ENCODE measurements around the gene A3GALT2. TPM values are rescaled to one million over a fixed set of nuclear protein-coding genes. Genes with fewer than 3 reads are reported as not detected.

Gene A3GALT2
- total and polyA plus RNA-seq, 9 donors: not detected

DNA sequence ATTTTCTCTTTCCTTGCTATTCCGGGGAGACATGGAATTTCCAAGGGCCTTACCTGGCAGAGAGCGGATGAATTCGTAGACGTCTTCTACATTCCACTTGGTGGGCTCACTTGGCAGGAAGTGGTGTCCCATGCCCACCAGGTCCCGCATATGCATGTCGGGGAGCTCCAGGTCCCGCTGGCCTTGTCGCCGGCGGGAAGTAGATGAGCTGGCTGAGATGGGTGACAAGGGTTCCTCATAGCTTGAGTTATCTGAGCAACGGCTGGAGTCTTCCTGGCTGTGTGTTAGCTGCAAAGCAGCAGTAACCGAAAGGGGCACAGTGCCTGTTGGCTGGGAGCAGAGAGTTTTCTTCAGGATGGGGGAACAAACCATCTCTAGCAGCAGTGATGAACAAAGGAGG lies 7.9 kb upstream of the A3GALT2 start:
- WGBS, 3 donors: 91% methylated on average over 12 of the region's 12 CpGs
- no peaks in the 10 kb centered on the region for H3K27me3 ChIP-seq
- intact Hi-C loops (cut with DNase I): no loop called here
- H3K9me3 ChIP-seq: no peaks in the 10 kb centered on the region
- H3K4me3 ChIP-seq: no peak overlapping the region
- DNase-seq: peak in 2 of 5 donors; percentile 9 to 23
- no peak overlapping the region for H3K27ac ChIP-seq
- TF ChIP-seq EP300 (IDR thresholded peaks at IDR 0.05) (no peak), POLR2A (IDR thresholded peaks at IDR 0.05) (no peak)
- TF ChIP-seq, protein P1, sequence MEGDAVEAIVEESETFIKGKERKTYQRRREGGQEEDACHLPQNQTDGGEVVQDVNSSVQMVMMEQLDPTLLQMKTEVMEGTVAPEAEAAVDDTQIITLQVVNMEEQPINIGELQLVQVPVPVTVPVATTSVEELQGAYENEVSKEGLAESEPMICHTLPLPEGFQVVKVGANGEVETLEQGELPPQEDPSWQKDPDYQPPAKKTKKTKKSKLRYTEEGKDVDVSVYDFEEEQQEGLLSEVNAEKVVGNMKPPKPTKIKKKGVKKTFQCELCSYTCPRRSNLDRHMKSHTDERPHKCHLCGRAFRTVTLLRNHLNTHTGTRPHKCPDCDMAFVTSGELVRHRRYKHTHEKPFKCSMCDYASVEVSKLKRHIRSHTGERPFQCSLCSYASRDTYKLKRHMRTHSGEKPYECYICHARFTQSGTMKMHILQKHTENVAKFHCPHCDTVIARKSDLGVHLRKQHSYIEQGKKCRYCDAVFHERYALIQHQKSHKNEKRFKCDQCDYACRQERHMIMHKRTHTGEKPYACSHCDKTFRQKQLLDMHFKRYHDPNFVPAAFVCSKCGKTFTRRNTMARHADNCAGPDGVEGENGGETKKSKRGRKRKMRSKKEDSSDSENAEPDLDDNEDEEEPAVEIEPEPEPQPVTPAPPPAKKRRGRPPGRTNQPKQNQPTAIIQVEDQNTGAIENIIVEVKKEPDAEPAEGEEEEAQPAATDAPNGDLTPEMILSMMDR (IDR thresholded peaks at IDR 0.05): no peak
- H3K4me1 ChIP-seq (ENCODE audit: insufficient read depth): peaks cover 4% of the 10 kb centered on the region
- no peaks in the 10 kb centered on the region for H3K36me3 ChIP-seq

DNA sequence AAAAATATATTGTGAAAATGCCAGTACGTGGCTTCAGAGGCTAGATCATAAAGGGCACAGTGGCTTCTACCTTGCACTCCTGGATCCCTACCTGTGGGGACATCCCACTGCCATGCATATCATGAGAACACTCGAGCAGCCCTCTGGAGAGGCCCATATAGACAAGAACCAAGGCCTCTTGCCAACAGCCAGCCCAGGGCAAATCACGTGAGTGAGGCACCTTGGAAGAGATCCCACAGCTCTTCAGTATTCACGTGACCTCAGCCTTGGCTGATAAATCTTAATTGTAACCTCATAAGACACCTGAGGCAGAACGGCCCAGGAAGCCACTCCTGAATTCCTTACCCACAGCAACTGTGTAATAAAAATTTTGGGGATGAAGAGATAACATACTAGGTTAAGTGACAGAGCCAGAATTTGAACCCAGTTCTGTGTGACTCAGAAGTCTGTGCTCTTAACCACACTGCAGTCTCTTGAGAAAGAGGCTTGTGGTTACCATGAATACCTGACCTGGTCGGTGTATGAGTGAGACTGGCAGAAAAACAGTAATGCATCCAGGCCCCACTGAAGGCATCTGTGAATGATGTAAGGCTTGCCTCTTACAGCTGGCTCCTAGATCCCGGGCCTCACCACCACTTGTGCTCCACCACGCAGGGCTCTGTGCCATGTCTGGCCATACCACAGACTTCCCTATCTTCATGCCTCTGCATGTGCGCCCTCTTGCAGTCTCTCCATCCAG lies 6.9 kb upstream of the A3GALT2 start:
- 38 to 45% (median 42%) methylated on average over 9 of the region's 9 CpGs for WGBS, 3 donors
- Histone ChIP-seq H3K4me1 (ENCODE audit: insufficient read depth) (peaks cover 3% of the 10 kb centered on the region), H3K27me3 (no peaks in the 10 kb centered on the region), H3K9me3 (no peaks in the 10 kb centered on the region), H3K27ac (no peak overlapping the region), H3K36me3 (no peaks in the 10 kb centered on the region), H3K4me3 (no peak overlapping the region)
- intact Hi-C loops (cut with DNase I): no loop called here
- DNase-seq: peak in 4 of 5 donors; percentile 45 to 56 (median 52)
- TF ChIP-seq, protein P1 (IDR thresholded peaks at IDR 0.05): no peak
- TF ChIP-seq EP300 (IDR thresholded peaks at IDR 0.05): no peak
- no peak for TF ChIP-seq POLR2A (IDR thresholded peaks at IDR 0.05)

DNA sequence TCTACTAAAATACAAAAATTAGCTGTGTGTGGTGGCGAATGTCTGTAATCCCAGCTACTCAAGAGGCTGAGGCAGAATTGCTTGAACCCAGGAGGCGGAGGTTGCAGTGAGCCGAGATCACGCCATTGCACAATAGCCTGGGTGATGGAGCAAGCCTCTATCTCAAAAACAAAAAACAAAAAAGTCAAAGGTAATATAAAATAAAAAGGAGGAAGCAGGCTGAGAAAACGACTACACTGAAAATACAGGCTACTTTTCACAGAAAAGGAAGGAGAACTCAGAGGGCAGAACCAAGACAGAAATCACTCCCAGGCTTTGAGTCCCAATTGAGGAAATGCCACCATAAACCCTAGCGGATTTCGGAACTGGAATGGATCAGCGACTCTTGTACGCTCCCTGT lies 5.9 kb upstream of the A3GALT2 start:
- Histone ChIP-seq H3K36me3 (no peaks in the 10 kb centered on the region), H3K27me3 (no peaks in the 10 kb centered on the region), H3K4me1 (ENCODE audit: insufficient read depth) (peaks cover 3% of the 10 kb centered on the region), H3K9me3 (no peaks in the 10 kb centered on the region), H3K27ac (no peak overlapping the region), H3K4me3 (no peak overlapping the region)
- no peak for TF ChIP-seq EP300 (IDR thresholded peaks at IDR 0.05)
- TF ChIP-seq POLR2A (IDR thresholded peaks at IDR 0.05): no peak
- TF ChIP-seq, protein P1 (IDR thresholded peaks at IDR 0.05): no peak
- intact Hi-C loops (cut with DNase I): no loop called here
- WGBS, 3 donors: 58 to 72% (median 63%) methylated on average over 9 of the region's 9 CpGs
- peak in 2 of 5 donors; percentile 44 to 69 for DNase-seq

DNA sequence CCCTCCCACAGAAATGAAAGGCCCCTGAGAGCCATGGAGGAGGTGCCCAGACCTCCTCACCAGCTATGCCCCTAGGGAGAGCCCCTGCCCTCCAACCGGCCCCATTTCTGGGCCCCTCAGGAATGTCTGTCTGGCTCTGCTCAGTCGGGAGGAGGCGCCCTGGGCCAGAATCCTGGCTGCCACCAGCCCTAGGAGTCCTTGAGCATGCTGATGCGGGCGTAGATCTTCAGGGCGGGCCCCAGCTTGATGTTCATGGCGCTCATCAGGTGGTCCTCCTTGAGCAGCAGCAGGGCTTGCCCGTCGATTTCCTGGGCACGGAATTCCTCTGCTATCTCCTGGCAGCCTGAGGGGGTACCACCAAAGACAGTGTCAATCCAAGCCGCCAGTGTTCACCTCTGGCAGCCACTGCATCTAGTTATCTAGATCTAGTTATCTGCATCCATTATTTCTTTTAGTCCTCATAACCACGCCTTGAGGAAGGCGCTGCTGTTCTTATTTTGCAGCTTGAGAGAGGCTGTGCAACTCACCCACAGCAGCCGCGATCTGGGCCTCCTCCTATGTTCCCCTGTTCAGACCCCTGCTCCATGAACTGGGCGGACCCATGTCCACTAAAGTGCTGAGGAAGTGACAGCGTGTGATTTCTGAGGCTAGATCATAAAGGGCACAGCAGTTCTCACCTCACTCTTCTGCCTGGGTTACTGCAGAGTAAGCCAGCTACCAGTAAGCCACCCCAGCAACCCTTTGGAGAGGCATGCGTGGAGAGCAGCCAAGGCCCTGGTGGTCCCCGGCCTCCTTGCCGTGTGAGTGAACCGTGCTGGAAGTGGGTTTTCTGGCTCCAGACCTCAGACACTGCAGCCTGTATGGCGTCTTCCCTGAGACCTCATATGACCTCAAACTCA lies 4.0 kb upstream of the A3GALT2 start:
- Histone ChIP-seq H3K9me3 (no peaks in the 10 kb centered on the region), H3K4me3 (no peak overlapping the region), H3K27ac (peak overlapping the region in 1 of 2 donors; percentile 21), H3K27me3 (no peaks in the 10 kb centered on the region), H3K4me1 (ENCODE audit: insufficient read depth) (peaks cover 3% of the 10 kb centered on the region), H3K36me3 (no peaks in the 10 kb centered on the region)
- DNase-seq: peak in 1 of 5 donors; percentile 51
- intact Hi-C loops (cut with DNase I): no loop called here
- no peak for TF ChIP-seq EP300 (IDR thresholded peaks at IDR 0.05)
- no peak for TF ChIP-seq POLR2A (IDR thresholded peaks at IDR 0.05)
- TF ChIP-seq, protein P1 (IDR thresholded peaks at IDR 0.05): no peak
- 44 to 48% (median 46%) methylated on average over 22 of the region's 22 CpGs for WGBS, 3 donors

Data from ovary (tissue), 9 donors.